Measurements from ENCODE around the gene LCN2. TPM values are rescaled to one million over a fixed set of nuclear protein-coding genes. Genes with fewer than 3 reads are reported as not detected.

The LCN2 gene
- total RNA-seq, 1 experiment from 2014 or later: not detected

DNA sequence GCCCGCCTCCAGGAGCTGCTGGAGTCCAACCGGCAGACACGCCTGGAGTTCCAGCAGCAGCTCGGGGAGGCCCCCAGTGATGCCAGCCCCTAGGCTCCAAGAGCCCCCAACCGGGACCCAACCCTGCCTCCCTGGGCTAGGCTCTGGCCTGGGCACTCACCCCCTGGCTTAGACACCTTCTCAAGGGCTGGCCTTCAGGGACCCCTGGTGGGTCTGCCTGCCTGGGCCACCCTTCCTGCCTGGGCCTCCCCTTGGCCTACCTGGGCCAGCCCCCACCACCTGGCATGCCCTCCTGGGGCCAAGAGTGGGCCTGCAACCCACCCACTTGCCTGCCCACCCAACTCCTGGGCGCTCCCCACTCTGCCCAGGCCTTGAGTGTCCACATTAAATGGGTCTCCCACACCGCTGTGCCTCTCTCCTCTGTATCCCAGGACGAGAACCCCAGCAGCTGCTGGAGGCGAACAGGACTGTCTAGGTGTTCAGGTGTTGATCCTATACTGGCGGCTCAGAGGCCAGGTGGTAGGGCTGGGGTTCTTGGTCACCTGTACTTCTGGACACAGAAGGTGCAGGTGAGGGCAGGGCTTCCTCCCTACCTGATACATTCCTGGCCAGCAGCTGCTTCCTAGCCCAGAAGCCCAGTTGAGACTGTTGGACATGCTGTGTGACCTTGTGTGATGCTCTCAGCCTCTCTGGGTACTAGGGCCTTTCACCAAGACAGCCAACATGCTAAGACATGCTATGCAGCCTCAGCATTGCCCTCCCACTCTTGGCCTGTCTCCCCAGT, 14.5 kb downstream of the LCN2 start:
- no peak for DNase-seq (ENCODE audit: extremely low read depth, low read depth)

DNA sequence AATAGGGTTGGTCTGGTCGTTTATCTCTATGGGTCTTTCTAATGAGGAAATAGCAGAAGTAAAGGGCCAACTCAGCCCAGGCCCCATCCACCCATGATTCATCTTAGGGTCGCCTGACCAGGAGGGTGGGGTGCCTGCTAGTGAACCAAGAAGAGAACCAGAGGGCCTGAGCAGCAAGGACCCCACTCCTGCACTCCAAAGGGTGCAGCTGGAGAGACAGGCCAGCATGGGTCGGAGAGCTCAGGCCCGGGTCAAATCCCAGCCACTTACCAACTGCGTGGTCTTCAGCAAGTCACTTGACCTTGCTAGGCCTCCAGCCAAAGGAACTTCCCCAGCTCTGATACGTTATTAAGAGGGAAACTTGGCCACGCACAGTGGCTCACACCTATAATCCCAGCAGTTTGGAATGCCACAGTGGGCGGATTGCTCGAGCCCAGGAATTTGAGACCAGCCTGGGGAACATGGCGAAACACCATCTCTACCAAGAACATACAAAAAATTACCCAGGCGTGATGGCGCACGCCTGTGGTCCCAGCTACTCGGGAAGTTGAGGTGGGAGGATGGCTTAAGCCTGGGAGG, 15.1 kb downstream of the LCN2 start:
- DNase-seq (ENCODE audit: extremely low read depth, low read depth): no peak

DNA sequence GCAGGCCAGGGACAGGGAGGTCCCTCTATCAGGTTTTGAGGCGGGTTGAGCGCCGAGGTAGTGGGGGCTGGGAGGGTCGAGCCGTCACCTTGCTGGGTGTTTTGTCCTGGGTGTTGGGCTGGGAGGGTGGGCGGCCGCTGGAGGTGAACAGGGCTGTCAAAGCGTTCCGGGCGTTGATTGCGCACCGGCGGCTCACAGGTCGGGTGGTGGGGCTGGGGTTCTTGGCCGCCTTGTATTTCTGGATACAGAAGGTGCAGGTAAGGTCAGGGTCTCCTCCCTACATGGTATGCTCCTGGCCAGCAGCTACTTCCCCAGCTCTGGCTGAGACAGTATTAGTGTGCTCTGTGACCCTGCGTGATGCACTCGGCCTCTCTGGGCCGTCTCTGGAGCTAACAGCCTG, 16.9 kb downstream of the LCN2 start:
- no peak for DNase-seq (ENCODE audit: extremely low read depth, low read depth)

DNA sequence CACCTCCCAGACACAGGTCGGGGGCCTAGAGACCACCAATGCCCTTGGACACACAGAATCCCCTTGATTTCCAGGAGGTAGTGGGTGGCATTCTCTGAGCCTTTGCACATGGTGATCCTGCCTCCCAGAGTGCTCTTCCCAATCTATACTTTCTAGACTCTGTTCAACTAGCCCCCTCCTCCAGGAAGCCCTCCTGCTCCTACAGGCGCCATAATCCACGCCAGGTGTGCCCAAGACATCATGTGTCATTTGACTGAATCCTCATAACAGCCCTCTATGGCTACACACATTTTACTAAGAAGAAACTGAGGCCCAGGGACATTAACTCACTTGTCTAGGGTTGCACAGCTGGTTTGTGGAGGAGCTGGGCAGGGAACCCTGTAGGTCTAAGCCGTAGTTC, 18.0 kb downstream of the LCN2 start:
- no peak for DNase-seq (ENCODE audit: extremely low read depth, low read depth)

DNA sequence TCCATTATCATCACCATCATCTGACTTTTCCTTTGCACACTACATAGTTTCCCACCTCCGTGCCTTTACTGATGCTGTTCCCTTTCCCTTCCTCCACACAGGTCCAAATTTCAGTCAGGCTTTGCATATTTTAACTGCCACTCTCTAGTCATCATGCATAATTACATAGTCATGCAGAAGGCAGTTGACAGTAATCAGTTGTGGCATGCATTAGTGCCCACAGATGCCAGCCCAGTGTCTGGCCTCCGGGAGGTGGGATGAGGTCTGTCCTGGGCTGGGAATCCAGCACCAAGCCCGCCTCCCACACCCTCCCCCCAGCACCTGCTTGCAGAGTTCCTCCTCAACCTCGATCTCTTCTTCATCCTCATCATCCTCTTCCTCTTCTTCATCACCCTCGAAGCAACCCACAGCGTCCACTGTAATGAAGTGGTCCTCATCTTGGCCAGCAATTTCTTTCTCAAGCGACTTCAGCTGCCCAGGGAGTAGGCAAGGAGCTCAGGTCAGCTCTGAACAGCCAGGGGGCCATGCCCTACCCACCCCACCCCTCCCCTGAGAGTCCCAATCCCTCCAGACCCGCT, 19.6 kb downstream of the LCN2 start:
- DNase-seq (ENCODE audit: extremely low read depth, low read depth): no peak

DNA sequence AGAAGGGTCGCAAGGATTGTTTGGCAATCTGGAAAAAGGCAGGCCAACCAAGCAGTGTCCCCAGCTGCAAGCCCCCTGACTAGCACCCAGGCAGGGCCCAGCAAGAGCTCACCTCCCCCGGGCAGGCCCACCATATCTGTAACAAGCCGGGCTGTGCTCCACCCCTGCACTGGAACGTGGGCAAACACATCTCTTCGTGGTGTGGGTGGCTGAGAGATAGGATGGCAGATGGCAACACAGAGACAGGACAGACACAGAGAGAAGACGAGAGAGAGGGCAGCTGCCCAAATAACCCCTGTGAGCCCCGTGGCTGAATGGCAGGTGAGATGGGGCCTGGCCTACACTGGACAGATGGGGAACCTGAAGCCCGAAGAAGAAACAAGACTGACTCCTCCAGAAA, 20.2 kb downstream of the LCN2 start:
- no peak for DNase-seq (ENCODE audit: extremely low read depth, low read depth)

DNA sequence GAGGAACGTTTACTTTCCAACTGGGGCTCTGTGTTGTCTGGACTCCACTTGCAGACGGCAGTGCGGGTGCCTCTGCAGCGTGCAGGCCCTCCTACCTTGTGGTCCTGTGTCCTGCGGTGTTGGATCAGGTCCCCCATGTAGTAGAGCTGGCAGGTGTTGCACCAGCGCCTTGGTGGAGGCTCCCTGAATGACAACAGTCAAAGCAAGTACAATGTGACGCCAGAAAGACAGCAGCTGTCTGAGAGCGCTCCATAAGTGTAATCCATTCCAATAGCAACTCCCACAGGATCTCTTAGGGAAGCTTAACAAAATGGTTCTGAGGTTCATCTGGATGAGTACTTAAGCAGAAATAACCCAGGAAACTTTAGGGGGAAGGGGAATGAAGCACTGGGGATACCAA, 20.7 kb downstream of the LCN2 start:
- DNase-seq (ENCODE audit: extremely low read depth, low read depth): no peak

DNA sequence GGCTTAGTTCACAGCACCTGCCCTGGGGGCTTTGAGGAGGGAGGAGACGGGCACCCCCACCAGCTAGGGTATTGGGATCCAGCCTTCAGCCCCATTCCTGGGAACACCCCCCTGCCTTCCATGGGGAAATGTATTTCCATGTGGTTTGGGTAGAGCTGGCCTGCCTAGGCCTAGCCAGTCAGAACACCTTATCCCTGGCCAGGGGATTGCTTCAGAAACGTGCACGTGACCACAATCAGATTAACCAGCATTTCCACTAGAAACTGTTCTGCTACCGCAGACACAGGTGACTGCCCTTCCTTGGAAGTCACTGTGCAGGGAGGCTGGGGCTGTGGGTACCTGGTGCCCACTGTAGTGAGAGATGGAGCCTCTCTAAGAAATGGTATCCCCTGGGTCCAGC, 24.8 kb downstream of the LCN2 start:
- no peak for DNase-seq (ENCODE audit: extremely low read depth, low read depth)

DNA sequence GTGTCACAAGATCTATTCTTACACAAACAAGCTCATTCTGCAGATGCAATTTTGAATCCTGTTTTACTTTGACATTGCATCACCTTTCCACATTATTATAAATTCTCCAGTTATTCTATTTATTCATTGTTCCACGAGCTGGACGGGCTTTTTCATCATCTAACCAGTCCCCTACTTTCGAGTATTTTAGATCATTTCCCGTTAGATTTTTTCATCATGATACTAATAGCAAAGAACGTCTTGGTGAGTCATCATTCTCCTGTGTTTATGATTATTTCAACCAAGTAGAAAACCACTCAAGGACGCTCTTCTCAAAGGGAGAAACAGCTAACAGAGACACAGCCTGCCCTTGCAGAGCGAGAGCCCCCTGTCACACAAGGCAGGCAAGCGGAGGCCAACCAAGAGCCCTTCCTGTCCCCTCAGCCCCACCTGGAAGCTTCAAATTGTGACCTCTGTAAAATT, 25.9 kb downstream of the LCN2 start:
- DNase-seq (ENCODE audit: extremely low read depth, low read depth): no peak

DNA sequence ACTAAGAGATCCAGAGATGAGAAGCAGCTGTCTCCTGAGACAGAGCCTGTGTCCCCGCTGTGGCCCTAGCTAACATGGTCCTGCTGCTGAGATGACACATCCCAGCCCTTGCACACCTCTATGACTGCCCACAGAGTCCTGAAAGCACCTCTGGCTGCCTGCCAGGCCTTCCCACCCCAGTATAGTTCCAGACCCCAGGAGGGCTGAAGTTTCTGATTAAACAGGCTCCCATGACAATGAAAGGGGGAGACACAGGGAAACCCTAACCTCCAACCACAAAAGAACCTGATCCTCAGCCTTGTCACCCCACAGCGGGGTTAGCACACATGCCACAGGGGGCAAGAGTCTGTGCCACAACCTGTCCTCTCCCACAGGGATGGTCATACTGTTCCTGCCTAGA, 26.5 kb downstream of the LCN2 start:
- DNase-seq (ENCODE audit: extremely low read depth, low read depth): no peak

DNA sequence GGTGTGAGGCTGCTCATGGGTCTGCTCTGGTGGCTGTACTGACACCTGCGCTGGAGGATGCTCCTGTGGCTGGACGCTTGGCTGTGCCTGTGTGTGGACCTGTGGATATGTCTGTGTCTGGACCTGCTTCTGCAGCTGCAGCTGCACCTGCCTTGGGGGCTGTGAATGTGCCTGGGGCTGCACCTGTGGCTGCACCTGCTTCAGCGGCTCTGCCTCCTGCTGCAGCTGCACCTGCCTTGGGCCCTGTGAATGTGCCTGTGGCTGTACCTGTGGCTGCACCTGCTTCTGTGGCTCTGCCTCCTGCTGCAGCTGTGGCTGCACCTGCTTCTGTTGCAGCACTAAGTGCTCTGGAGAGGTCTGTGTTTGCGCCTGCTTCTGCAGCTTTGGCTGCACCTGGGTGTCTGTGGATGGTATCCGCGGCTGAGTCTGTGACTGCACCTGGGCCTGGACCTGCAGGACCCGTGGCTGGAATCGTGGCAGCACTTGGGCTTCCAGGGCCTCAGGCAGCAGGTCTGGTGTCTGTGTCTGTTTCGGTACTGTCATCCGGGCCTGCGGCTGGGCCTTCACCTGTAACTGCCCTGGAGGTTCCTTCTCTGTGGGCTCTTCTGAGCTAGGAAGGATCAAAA, 29.7 kb downstream of the LCN2 start:
- no peak for DNase-seq (ENCODE audit: extremely low read depth, low read depth)

DNA sequence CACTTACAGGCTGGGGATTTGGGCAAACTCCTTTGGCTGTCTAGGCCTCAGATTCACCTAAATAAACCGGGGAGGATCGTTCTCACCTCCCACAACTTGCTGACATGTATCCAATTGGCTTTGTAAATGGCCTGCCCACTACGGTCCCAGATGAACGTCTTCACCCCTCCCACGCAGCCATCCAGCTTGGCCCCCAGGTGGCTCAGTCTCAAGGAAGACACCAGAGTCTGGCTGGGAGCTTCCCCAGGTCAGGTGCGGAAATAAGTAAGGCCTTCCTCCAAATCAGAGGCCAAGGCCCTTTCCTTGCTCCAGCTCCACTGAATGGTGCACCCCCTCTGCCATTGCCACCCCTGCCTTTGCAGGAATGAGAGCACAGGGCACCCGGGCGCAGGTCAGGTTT, 30.7 kb downstream of the LCN2 start:
- no peak for DNase-seq (ENCODE audit: extremely low read depth, low read depth)

DNA sequence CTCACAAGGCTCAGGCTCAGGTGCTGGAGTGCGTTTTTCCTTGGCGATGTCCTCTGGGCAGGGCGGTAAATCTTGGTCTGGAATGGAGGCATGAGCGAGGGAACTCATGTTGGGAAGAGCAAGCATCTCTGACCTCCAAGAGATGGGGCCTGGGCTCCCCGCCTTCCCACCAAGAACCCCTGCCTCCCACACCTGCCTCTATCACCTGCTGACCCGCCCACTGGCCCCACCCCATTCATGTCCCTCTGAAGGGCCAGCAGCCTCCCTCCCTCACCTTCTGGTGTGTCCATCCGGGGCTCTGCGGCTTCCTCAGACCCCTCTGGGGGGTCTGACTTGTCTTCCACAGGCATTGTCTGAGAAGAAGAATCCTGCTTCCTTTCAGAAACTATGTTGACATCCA, 31.2 kb downstream of the LCN2 start:
- no peak for DNase-seq (ENCODE audit: extremely low read depth, low read depth)

DNA sequence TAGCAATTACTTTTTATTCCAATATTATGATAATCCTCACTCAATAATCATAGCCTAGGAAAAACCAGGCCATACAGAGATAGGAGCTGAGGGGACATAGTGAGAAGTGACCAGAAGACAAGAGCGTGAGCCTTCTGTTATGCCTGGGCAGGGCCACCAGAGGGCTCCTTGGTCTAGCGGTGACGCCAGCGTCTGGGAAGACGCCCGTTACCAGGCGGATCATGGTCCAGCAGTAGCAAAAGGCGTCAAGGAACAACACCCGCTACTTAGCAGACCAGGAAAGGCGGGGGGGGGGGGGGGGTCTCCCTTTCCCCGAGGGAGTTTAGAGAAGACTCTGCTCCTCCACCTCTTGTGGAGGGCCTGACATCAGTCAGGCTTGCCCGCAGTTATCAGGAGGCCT, 32.2 kb downstream of the LCN2 start:
- peak; percentile 37 for DNase-seq (ENCODE audit: extremely low read depth, low read depth)

DNA sequence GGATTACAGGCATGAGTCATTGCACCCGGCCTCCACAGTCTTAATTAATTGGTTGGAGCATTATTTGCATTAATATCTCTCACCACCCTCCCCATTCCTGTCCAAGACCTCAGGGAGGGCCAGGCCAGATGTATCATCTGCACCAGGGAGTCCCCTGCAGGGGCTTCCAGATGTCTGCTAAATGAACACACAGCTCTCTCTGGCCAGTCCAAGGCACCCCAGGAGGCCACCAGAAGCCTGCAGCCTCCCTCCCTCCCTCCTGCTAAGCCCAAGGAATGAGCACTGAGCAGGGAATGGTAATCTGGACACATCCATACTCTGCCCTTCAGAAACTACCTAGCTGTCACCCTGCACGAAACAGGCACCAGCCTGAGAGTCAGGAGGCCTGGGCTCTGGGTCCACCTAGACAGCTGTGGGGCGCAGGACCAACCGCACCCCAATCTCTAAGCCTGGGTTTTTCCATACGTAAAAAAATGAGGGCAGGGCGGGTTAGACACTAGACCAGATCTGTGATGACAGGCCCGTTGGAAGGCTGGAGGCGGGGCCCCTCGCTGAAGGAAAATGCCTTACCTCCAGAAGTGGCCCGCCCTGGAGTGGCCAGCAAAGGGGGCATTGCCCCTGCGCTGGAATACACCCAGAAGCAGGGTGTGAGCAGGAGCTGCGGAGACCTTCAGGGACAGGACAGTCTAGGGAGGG, 33.8 kb downstream of the LCN2 start:
- DNase-seq (ENCODE audit: extremely low read depth, low read depth): no peak

DNA sequence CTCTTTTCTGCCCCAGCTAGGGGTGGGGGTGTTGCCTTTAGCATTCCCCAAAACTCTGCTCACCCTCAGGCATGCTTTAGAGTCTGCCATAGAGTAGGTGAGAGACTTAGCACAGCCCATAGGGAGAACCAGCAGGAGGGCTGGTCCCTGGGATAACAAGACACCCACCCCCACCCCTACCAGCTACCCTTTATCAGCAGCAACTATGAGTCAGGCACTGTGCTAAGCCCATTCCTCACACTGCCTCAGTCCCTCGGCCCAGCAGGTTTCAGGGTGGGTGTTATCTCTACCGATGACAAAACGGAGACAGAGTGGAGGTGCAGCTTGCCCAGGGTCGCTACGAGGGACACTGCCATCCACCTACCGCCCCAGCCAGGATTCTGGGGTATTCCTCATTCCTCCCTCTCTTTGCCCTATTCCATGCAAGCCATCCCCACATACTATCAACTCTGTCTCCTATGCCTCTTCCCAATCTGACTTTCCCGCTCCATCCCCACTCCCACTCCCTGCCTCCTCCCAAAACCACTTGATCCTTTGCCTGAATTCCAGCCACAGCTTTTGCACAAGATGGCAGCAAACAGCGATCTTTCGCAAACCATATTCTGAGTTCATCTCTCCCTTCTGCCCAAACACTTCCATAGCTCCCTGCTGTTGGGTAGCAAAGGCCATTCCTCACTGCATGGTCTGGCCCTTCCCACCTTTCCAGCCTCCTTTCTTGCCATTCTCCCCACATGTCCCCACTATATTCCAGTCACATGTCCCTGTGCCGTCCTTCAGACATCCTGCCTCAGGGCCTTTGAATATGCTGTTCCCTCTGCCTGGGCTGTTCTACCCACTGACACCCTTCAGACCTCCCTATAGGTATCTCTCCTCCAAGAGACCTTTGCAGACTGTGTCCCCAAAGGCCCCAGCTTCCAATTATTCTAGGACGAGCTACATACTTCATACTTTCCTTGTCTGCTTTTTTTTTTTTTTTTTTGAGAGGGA, 37.0 kb downstream of the LCN2 start:
- DNase-seq (ENCODE audit: extremely low read depth, low read depth): no peak

DNA sequence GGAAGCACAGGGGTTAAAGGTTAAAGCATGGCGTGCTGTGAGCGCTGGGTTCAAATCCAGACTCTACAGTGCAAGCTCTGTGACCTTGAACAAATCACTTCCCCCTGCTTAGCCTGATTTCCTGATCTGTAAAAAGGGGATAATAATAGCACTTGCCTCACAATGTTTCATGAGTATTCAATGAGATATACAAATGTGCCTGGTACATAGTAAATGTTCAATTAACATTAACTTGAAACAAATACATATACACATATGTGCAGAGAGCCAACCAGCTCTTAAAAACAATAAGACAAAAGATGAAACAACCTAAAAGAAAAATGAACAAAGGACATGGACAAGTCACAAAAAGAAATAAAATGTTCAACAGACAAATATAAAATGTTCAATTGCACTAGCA, 38.1 kb downstream of the LCN2 start:
- DNase-seq (ENCODE audit: extremely low read depth, low read depth): no peak

DNA sequence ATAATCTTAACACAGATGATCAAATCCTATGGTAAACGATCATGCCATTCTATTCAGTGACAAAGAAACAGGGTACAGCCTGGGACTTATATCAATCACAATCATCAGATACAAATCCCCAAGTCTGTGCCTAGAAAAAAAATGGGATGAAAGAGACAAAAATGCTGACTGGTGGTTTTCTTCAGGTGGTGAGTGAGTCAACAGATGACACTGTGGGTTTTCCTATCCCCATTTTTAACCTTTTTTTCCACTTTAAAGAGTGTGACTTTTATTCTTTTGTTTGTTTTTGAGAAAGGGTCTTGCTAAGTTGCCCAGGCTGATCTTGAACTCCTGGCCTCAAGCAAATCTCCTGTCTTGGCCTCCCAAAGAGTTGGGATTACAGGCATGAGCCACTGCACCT, 39.0 kb downstream of the LCN2 start:
- DNase-seq (ENCODE audit: extremely low read depth, low read depth): no peak

DNA sequence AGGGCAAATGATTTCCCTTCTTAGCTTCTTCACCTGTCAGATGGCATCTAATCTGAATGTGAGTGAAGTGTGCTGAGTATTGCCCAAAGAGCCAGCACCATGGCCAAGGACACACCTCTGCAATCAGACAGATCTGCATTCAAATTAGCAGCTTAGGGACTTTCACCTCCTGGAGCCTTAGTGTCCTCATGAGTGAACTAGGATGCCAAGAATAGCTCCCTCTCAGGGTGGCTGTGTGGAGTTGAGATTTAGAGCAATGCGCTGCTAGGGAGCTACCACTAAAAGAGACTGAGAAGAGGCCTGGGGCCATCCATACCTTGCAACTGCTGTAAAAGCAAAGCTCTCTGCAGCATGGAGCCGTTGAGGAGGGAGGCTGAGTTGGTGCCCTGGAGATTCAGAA, 40.8 kb downstream of the LCN2 start:
- no peak for DNase-seq (ENCODE audit: extremely low read depth, low read depth)
